GM23338 (cell line): Measurements from ENCODE around the gene PAPOLG. TPM values are rescaled to one million over a fixed set of nuclear protein-coding genes. Genes with fewer than 3 reads are reported as not detected.

Source experiments
- ATAC-seq: fragments of 200-7000 bp; cut with Tn5 transposase; 3 replicates; pipeline ENCODE4 v1.9.1; 2020
- DNase-seq: peaks from one replicate; pipeline ENCODE4 v3.0.0-alpha.2; 2015; ENCODE audit warnings: low spot score
- H2AFZ ChIP-seq: fragments of 200-600 bp; sonication (generic); 2 replicates; pipeline ENCODE4 v1.8.0; 2016; ENCODE audit warnings: antibody characterized with exemption, mild to moderate bottlenecking, moderate library complexity
- H3F3A ChIP-seq: fragments of 200-600 bp; sonication (generic); replicated peaks from 2 replicates; pipeline ENCODE4 v1.8.0; 2017; ENCODE audit warnings: antibody characterized with exemption, mixed run types, low read depth
- H3K27ac ChIP-seq: fragments of 200-600 bp; sonication (generic); 2 replicates; pipeline ENCODE4 v1.6.1; 2016; ENCODE audit warnings: low read depth
- H3K27me3 ChIP-seq: fragments of 200-600 bp; sonication (generic); 2 replicates; pipeline ENCODE4 v1.8.0; 2016; ENCODE audit warnings: mild to moderate bottlenecking, mixed run types, moderate library complexity; ENCODE audit not compliant: insufficient read depth
- H3K36me3 ChIP-seq: fragments of 200-600 bp; sonication (generic); 2 replicates; pipeline ENCODE4 v1.8.0; 2016; ENCODE audit warnings: mild to moderate bottlenecking; ENCODE audit not compliant: insufficient read depth
- H3K4me1 ChIP-seq: fragments of 200-600 bp; sonication (generic); 2 replicates; pipeline ENCODE4 v1.8.0; 2016; ENCODE audit warnings: mild to moderate bottlenecking, moderate library complexity; ENCODE audit not compliant: insufficient read depth
- H3K4me2 ChIP-seq: fragments of 200-600 bp; sonication (generic); 2 replicates; pipeline ENCODE4 v1.7.1; 2017; ENCODE audit warnings: mixed run types
- H3K4me3 ChIP-seq: fragments of 200-600 bp; sonication (generic); 2 replicates; pipeline ENCODE4 v1.6.1; 2016; ENCODE audit warnings: mixed run types
- H3K79me2 ChIP-seq: fragments of 200-600 bp; sonication (generic); replicated peaks from 2 replicates; pipeline ENCODE4 v1.8.0; 2017; ENCODE audit warnings: mild to moderate bottlenecking; ENCODE audit not compliant: insufficient read depth
- H3K9me2 ChIP-seq: fragments of 200-600 bp; sonication (generic); 2 replicates; pipeline ENCODE4 v1.8.0; 2017; ENCODE audit not compliant: insufficient read depth
- H4K20me1 ChIP-seq: fragments of 200-600 bp; sonication (generic); replicated peaks from 2 replicates; pipeline ENCODE4 v1.8.0; 2017; ENCODE audit warnings: mild to moderate bottlenecking; ENCODE audit not compliant: insufficient read depth
- H3K27ac Mint-ChIP-seq: 2 replicates; pipeline ENCODE4 v1.8.0; 2020; ENCODE audit warnings: inconsistent platforms, mild to moderate bottlenecking, moderate library complexity, mixed read lengths
- H3K27me3 Mint-ChIP-seq: 3 replicates; pipeline ENCODE4 v1.8.0; 2022; ENCODE audit warnings: low read depth, mild to moderate bottlenecking, moderate library complexity, mixed read lengths, inconsistent platforms; ENCODE audit not compliant: insufficient read depth, poor library complexity
- H3K36me3 Mint-ChIP-seq: 3 replicates; pipeline ENCODE4 v1.8.0; 2021; ENCODE audit warnings: low read depth, mild to moderate bottlenecking, inconsistent platforms, moderate library complexity, mixed read lengths
- H3K4me1 Mint-ChIP-seq: 3 replicates; pipeline ENCODE4 v1.8.0; 2020; ENCODE audit warnings: mild to moderate bottlenecking, inconsistent platforms, mixed read lengths
- H3K4me3 Mint-ChIP-seq: 3 replicates; pipeline ENCODE4 v1.8.0; 2021; ENCODE audit warnings: moderate library complexity, mild to moderate bottlenecking, inconsistent platforms, mixed read lengths
- H3K9me3 Mint-ChIP-seq: 3 replicates; pipeline ENCODE4 v1.8.0; 2020; ENCODE audit warnings: moderate library complexity, mild to moderate bottlenecking, inconsistent platforms, mixed read lengths
- CTCF ChIP-seq, 2 experiments: fragments of 200-600 bp in 1 of 2; sonication (generic) in 1 of 2; conservative IDR thresholded peaks; 2 replicates each; pipeline versions ENCODE4 v1.5.1 to v1.6.1; 2016 to 2017; ENCODE audit warnings: antibody characterized with exemption in 2 of 2, low read depth in 2 of 2, mild to moderate bottlenecking in 2 of 2, moderate library complexity in 1 of 2
- ETS1 ChIP-seq: IDR thresholded peaks from 2 replicates; pipeline ENCODE4 v1.6.1; 2016; ENCODE audit warnings: antibody characterized with exemption
- EZH2 ChIP-seq: fragments of 200-600 bp; sonication (generic); IDR thresholded peaks from one replicate; pipeline ENCODE4 v1.8.0; 2017; ENCODE audit warnings: antibody characterized with exemption, mild to moderate bottlenecking, low read depth; ENCODE audit not compliant: unreplicated experiment
- JUNB ChIP-seq: IDR thresholded peaks from one replicate; pipeline ENCODE4 v1.6.1; 2016; ENCODE audit warnings: antibody characterized with exemption; ENCODE audit not compliant: unreplicated experiment
- NANOG ChIP-seq: IDR thresholded peaks from 2 replicates; pipeline ENCODE4 v1.6.1; 2016; ENCODE audit warnings: antibody characterized with exemption, borderline replicate concordance
- ZNF462 ChIP-seq: fragments of 250-450 bp; sonication (Bioruptor Pico); IDR thresholded peaks from 2 replicates; pipeline ENCODE4 v1.5.0; 2020; ENCODE audit warnings: mild to moderate bottlenecking, moderate library complexity
- polyA plus RNA-seq: library from polyadenylated mRNA; unstranded; fragments of >200 nt; fragmentation: Nextera tagmentation; extraction: Ambion mirVana; gene quantifications from 2 replicates; pipeline ENCODE4 v1.2.1, GENCODE V29; 2016
- total RNA-seq: library from RNA; depleted of rRNA; stranded (reverse); fragments of >200 nt; shearing (Covaris generic); gene quantifications from 2 replicates; pipeline ENCODE4 v1.2.3, GENCODE V29; 2014

PAPOLG gene
- total and polyA plus RNA-seq, 2 experiments from 2014 or later = 13.8 to 31.2 TPM

- TF ChIP-seq ZNF462 (CRISPR knock-in tag) = no peak
Measured at GRCh38 chr2:60834270-60834717, 78.2 kb downstream of the PAPOLG start (continued).

- Histone ChIP-seq H3F3A (no peaks in the 10 kb centered on the region), H4K20me1 (no peaks in the 10 kb centered on the region; the same call in 1 of the 2 replicates), H3K79me2 (no peaks in the 10 kb centered on the region), H3K9me2 (no peaks in the 10 kb centered on the region), H3K27me3 (peaks cover 67% of the 10 kb centered on the region), H3K4me1 (0 out of 2 replicates have a peak, but pooled peaks cover 9% of the 10 kb centered on the region), H3K4me3 (no peak overlapping the region), H3K36me3 (no peaks in the 10 kb centered on the region), H2AFZ (no peak overlapping the region), H3K27ac (no peak overlapping the region), H3K4me2 (no peak overlapping the region)
- no peak overlapping the region for H3K4me3 Mint-ChIP-seq
- DNase-seq = no peak
- ATAC-seq = no peak
- peaks cover 9% of the 10 kb centered on the region for H3K4me1 Mint-ChIP-seq
- H3K27ac Mint-ChIP-seq = no peak overlapping the region
- no peaks in the 10 kb centered on the region for H3K36me3 Mint-ChIP-seq
- no peaks in the 10 kb centered on the region for H3K9me3 Mint-ChIP-seq
- peaks cover 31% of the 10 kb centered on the region for H3K27me3 Mint-ChIP-seq
- TF ChIP-seq ETS1 = no peak
- no peak for TF ChIP-seq ZNF462 (CRISPR knock-in tag)
- TF ChIP-seq CTCF (conservative IDR thresholded peaks at IDR 0.05; ENCODE audit: low read depth in 2 of 2) = no peak
- no peak for TF ChIP-seq EZH2
- TF ChIP-seq NANOG = no peak
- TF ChIP-seq JUNB = no peak
Measured at GRCh38 chr2:60836491-60836890, 80.4 kb downstream of the PAPOLG start.
